GM21786 (cell line): ENCODE results near the gene PSMB1.
"Not testable (repeated sequence)": the region's sequence is repeated elsewhere in the genome, so short reads cannot be mapped to it uniquely, and the experiment has no call there.

Source experiments
- ATAC-seq: cut with Tn5 transposase; IDR thresholded peaks from one replicate; pipeline ENCODE4 v1.9.1; 2021; ENCODE audit not compliant: unreplicated experiment

The PSMB1 gene

DNA sequence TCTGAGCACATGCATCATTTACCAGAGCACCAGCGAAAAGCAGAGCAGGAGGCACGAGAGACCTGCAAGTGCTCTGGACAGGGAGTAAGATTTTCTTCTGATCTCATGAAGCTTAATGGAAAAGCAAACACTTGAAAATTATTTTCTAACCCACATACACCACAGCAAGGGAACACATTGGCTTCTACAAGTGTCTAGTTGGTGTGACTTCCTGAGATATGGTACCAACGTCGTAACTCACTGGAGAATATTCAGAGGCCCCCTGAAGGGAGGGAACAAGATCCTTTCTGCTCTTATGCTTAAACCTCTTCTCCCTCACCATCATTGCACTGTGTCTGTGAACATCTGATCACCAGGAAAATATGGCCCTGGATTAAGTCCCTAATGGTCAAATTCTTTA lies 48.6 kb downstream of the PSMB1 start:
- ATAC-seq = no peak

DNA sequence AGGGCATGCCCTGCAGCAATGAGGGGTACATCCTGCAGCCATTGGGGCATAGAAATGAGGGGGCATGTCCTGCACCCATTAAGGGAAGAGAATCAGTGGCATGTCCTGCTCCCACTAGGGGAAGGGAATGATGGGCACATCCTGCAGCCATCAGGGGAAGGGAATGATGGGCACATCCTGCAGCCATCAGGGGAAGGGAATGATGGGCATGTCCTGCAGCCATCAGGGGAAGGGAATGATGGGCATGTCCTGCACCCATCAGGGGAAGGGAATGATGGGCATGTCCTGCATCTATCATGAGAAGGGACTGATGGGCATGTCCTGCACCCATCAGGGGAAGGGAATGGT lies 49.7 kb downstream of the PSMB1 start:
- ATAC-seq = no peak

DNA sequence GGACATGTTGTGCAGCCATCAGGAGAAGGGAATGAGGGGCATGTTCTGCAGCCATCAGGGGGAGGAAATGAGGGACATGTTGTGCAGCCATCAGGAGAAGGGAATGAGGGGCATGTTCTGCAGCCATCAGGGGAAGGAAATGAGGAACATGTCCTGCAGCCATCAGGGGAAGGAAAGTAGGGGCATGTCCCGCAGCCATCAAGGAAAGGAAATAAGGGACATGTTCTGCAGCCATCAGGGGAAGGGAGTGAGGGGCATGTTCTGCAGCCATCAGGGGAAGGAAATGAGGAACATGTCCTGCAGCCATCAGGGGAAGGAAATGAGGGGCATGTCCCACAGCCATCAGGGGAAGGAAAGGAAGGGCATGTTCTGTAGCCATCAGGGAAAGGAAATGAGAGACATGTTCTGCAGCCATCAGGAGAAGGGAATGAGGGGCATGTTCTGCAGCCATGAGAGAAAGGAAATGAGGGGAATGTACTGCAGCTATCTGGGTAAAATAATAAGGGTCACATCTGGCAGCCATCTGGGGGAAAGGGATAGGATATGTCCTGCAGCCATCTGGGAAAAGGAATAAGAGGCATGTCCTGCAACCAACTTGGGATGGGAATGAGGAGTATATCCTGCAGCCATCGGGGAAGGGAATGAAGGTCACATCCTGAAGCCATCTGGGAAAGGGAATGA lies 50.2 kb downstream of the PSMB1 start:
- not testable (repeated sequence) for ATAC-seq

DNA sequence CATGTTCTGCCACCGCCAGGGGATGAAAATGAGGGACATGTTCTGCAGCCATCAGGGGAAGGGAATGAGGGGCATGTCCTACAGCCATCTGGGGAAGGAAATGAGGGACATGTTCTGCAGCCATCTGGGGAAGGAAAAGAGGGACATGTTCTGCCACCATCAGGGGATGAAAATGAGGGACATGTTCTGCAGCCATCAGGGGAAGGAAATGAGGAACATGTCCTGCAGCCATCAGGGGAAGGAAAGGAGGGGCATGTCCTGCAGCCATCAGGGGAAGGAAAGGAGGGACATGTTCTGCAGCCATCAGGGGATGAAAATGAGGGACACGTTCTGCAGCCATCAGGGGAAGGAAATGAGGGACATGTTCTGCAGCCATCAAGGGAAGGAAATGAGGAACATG lies 50.8 kb downstream of the PSMB1 start:
- not testable (repeated sequence) for ATAC-seq

DNA sequence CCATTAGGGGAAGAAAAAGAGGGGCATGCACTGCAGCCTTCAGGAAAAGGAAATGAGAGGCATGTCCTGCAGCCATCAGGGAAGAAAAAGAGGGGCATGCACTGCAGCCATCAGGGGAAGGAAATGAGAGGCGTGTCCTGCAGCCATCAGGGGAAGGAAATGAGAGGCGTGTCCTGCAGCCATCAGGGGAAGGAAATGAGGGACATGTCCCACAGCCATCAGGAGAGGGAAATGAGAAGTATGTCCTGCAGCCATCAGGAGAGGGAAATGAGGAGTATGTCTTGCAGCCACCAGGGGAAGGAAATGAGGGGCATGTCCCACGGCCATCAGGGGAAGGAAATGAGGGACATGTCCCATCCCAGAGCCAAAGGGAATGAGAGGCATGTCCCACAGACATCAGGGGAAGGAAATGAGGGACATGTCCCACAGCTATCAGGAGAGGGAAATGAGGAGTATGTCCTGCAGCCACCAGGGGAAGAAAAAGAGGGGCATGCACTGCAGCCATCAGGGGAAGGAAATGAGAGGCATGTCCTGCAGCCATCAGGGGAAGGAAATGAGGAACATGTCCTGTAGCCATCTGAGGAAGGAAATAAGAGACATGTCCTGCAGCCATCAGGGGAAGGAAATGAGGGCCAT lies 52.0 kb downstream of the PSMB1 start:
- no peak for ATAC-seq

DNA sequence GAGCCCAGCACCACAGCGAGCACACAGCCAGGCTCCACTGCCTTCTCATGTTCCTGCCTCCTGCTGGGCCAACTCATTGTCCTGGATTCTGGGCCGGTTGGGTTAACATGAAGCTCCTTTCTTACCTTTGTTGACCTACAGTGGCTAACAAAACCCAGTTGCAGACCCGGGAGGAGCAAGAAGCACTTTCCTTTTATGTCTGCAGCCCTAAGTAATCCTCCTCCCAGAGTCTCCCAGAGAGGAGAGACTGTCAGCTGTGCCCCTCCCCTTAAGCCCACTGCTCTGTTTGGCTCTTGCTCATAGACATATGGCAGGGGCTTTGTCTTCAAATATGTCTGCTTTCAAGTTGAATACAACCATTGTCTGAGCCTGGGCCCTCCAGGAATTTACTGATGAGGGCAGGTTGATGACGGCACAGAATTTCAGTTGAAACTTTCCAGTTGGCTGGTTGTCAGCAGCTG lies 55.2 kb downstream of the PSMB1 start:
- ATAC-seq = no peak

DNA sequence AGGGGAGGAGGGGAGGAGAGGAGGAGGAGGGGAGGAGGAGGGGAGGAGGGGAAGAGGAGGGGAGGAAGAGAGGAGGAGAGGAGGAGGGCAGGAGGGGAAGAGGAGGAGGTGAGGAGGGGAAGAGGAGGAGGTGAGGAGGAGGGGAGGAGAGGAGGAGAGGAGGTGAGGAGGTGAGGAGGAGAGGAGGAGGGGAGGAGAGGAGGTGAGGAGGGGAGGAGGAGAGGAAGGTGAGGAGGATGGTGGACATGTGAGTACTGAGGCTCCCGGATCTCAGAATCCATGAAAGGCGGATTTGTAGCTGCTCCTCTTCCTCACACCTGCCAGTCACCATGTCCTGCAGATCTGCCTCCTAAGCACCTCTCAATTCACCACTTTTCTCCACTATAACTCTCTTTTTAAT lies 59.8 kb downstream of the PSMB1 start:
- ATAC-seq = no peak

DNA sequence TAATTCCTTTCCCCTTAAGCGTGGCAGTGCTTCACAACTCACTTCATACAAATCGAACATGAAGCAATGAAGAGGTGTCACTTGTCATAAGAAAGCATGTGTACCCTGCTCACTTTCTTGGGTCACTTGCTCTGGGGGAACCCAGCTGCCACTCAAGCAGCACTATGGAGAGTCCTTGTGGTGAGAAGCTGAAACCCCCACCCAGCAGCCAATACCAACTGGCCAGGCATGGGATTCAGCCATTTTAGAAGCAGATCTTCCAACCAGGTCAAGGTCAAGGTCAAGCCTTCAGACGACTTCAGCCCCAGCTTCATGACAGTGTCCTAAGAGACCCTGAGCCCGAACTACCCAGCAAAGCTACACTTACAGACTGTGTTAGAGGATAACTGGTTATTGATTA lies 62.8 kb downstream of the PSMB1 start:
- ATAC-seq = no peak

DNA sequence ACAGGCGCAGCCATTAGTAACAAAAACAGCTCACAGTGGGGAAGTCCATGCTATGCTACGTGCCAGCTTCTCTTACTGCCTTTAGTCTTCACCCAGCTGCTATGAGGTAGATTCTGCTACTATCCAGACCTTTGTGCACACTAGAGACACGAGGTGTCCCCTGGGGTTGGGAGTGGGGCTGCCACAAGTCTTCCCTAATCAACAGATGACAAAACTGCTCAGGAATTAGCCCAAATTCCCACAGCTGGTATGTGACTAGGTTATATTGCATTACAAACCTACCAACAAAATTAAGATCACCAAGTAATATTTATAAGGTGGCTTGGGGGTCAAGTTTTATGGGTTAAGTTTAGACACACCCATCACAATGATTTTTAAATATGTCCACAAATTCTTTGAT lies 63.3 kb downstream of the PSMB1 start:
- no peak for ATAC-seq

DNA sequence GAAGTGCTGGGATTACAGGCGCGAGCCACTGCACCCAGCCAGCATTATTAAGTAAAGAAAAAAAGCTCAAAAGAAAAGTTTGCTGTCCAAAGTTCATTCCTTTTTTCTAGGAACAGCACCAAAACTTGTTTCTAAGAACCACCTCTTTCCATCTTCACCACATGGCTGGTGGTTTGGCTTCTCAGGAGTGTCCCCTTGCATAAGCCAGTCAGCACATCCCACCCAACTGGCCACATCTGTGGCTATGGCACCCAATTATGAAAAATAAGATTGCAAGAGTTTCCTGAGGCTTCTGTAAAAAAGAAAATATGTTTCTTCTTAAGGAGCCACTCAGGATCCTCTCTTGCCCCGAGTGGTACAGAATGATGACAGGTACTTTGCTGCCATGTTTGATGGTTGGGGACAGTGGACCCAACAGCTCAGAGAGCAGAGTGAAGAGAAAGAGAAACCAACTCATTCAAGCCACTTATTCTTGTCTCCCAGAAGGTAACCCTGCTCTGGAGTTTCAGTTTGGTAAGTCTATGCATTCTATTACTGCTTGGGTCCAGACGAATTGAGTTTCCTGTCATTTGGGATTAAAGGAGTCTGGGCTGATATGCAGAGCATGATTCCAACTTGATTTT lies 65.3 kb downstream of the PSMB1 start:
- ATAC-seq = no peak

DNA sequence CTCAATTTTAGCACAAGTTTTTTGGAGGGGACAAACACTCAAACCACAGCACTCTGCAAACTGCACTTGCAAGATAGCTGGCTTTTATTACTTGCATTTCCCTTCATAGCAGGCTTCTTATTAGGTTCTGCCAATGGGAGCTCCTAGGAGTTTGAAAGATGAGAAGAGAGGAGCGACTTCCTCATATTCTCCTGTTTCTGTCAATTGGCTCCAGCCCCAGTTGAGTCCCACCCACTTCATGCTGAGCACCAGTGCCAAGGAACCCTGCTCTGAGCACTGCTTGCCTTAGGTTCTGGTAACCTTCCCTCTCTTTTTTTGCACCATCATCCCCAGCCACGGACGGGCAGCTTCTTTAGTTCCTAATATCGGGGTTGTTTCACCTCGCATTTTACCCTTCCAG lies 67.9 kb downstream of the PSMB1 start:
- no peak for ATAC-seq
